ENCODE results near the gene ARL8B. TPM values are rescaled to one million over a fixed set of nuclear protein-coding genes. Genes with fewer than 3 reads are reported as not detected.

ARL8B gene
- total and polyA plus RNA-seq, 9 of the 15 experiments (the other 6 are each of a cell fraction or from before 2014, with no cell fraction given): 28.5 to 99.4 (median 77.2) TPM

DNA sequence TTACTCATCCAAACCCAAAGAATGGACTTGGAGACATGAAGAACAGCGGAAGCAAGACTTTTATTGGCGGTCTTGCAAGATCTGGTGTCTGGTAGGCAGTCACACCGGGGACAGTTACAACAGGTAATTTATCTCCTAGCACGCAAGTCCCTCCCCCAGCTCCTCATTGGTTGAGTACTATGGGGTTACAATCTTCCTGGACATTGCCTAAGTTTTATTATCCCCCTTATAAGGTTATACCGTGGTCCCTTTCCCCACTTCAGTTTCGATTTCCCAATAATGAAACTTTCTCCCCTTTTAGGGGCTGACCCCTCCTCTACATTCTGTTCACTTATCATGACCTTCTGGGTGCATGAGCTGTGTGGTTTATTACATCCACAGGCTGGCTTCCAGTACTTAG is 18.7 kb downstream of the ARL8B start:
- peaks cover 20% of the 10 kb centered on the region for H4K20me1 ChIP-seq (replicated peaks; ENCODE audit: control insufficient read depth, insufficient read depth, low read length)

More for the DNA sequence above, 18.7 kb downstream of the ARL8B start:
- H3K4me1 ChIP-seq (replicated peaks in 1 of 2; ENCODE audit: control insufficient read depth in 2 of 2, insufficient read depth in 2 of 2, low read length in 2 of 2): peaks cover 0 to 20% of the 10 kb centered on the region in 2 experiments; a peak in 3 of 5 replicates
- ChIA-PET POLR2A (interaction anchor here (1.3 kb wide), 1 partner anchor 18 kb away, joined by 4 read pairs; no protein-coding TSS in a partner anchor), CTCF (ENCODE audit: low intra/inter-chr PET ratio) (no interaction called here)
- H3K4me3 ChIP-seq: no peak overlapping the region
- no TSS peak for BruUV-seq (replicated peaks)
- no peaks in the 10 kb centered on the region for H3K27me3 ChIP-seq (ENCODE audit: control insufficient read depth in 2 of 2, insufficient read depth in 2 of 2, low read length in 2 of 2)
- peaks cover 98% of the 10 kb centered on the region for H3K79me2 ChIP-seq (ENCODE audit: control insufficient read depth, insufficient read depth, low read length)
- peaks cover 7% of the 10 kb centered on the region; the same call in 2 of the 3 replicates for H3K36me3 ChIP-seq (ENCODE audit: control insufficient read depth, insufficient read depth, low read length)
- ATAC-seq: no peak
- no peaks in the 10 kb centered on the region for H3K9me3 ChIP-seq (replicated peaks; ENCODE audit: control insufficient read depth, insufficient read depth, low read depth, low read length)
- no peaks in the 10 kb centered on the region for H3K9me1 ChIP-seq (ENCODE audit: control insufficient read depth, insufficient read depth, low read length)
- 77% methylated on average over 6 of the region's 6 CpGs for WGBS (ENCODE audit: insufficient coverage, low coverage, missing lambda C conversion rate)
- H2AFZ ChIP-seq (ENCODE audit: low read depth, low read length): no peak overlapping the region
- intact Hi-C loops (cut with micrococcal nuclease) (no loop called here), in situ Hi-C loops (cut with MboI) (no loop called here)
- TF ChIP-seq ELF2 (CRISPR knock-in tag; IDR thresholded peaks at IDR 0.05) (no peak), NFYB (IDR thresholded peaks at IDR 0.05; ENCODE audit: extremely low read depth, insufficient read length) (peak; percentile 35), FOXK2 (conservative IDR thresholded peaks at IDR 0.05 in 1 of 2, IDR thresholded peaks at IDR 0.05 in 1 of 2; ENCODE audit: low read depth in 2 of 2) (no peak), SREBF1 (IDR thresholded peaks at IDR 0.05; ENCODE audit: borderline replicate concordance, low read depth, low read length) (no peak), RBM34 (IDR thresholded peaks at IDR 0.05; ENCODE audit: borderline replicate concordance, insufficient read depth, low read length) (no peak), NUFIP1 (IDR thresholded peaks at IDR 0.05; ENCODE audit: partially characterized antibody) (no peak), BDP1 (IDR thresholded peaks at IDR 0.05; ENCODE audit: insufficient read depth, insufficient read length) (no peak), MEIS2 (IDR thresholded peaks at IDR 0.05; ENCODE audit: partially characterized antibody) (peak; percentile 15), PML (IDR thresholded peaks at IDR 0.05; ENCODE audit: low read length) (no peak), ZFP36 (IDR thresholded peaks at IDR 0.05; ENCODE audit: low read depth, low read length, partially characterized antibody) (no peak)
- TF ChIP-seq, protein P1, sequence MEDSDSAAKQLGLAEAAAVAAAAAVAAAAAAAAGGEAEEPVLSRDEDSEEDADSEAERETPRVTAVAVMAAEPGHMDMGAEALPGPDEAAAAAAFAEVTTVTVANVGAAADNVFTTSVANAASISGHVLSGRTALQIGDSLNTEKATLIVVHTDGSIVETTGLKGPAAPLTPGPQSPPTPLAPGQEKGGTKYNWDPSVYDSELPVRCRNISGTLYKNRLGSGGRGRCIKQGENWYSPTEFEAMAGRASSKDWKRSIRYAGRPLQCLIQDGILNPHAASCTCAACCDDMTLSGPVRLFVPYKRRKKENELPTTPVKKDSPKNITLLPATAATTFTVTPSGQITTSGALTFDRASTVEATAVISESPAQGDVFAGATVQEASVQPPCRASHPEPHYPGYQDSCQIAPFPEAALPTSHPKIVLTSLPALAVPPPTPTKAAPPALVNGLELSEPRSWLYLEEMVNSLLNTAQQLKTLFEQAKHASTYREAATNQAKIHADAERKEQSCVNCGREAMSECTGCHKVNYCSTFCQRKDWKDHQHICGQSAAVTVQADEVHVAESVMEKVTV (CRISPR knock-in tag; IDR thresholded peaks at IDR 0.05): no peak
- TF ChIP-seq, protein P2, sequence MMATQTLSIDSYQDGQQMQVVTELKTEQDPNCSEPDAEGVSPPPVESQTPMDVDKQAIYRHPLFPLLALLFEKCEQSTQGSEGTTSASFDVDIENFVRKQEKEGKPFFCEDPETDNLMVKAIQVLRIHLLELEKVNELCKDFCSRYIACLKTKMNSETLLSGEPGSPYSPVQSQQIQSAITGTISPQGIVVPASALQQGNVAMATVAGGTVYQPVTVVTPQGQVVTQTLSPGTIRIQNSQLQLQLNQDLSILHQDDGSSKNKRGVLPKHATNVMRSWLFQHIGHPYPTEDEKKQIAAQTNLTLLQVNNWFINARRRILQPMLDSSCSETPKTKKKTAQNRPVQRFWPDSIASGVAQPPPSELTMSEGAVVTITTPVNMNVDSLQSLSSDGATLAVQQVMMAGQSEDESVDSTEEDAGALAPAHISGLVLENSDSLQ (IDR thresholded peaks at IDR 0.05): peak; percentile 12; the same call in 1 of the 2 replicates
- no peak overlapping the region for H3K9ac ChIP-seq (ENCODE audit: insufficient read depth in 1 of 2, low read depth in 2 of 2, low read length in 2 of 2)
- no peak overlapping the region for H3K27ac ChIP-seq (ENCODE audit: extremely low read depth, low read depth, low read length)
- DNase-seq (ENCODE audit: extremely low read depth in 1 of 4, low spot score in 3 of 4): no peak
- no peak for FAIRE-seq
- no peak overlapping the region for H3K4me2 ChIP-seq (ENCODE audit: insufficient read depth, low read length)

Measured in K562 (cell line).